NCI-H69 (cell line): ENCODE data around the gene KIAA0586.
"Not testable (repeated sequence)": the region's sequence is repeated elsewhere in the genome, so short reads cannot be mapped to it uniquely, and the experiment has no call there.

Experiments
- DNase-seq: peaks from one replicate; lab custom pipeline; 2025; lab: John Stamatoyannopoulos, UW

Gene KIAA0586

GRCh38 chr14:58547649-58548048 lies 120.1 kb downstream of the KIAA0586 start:
- peak; percentile 74 for DNase-seq

- peak; percentile 58 for DNase-seq
These were observed 121.7 kb downstream of the KIAA0586 start for GRCh38 chr14:58549105-58549757.

- no peak for DNase-seq
These were observed 126.4 kb downstream of the KIAA0586 start for GRCh38 chr14:58553959-58554358.

- DNase-seq, result no peak
These were observed 128.1 kb downstream of the KIAA0586 start for GRCh38 chr14:58555647-58556046.

DNA sequence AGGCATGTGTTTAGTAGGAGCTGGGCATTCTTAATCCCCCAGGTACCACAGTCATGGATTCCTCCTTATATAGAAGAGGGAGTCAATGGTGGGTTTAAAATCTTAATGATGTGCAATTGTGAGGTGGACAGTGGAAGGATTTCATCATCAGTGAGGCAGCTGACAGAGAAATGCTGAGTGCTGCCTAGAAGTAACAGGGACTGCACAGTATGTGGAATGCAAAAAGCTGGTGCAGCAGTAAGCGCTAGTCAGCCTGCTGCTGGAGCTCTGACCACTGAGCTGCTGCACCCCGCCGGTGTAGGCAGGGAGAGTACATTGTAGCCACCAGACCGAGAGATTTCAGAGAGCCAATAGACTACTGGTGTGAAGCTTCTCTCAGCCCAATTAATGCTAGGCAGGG lies 129.7 kb downstream of the KIAA0586 start:
- no peak for DNase-seq

- no peak for DNase-seq
These were observed 132.7 kb downstream of the KIAA0586 start for GRCh38 chr14:58560208-58560607.

DNA sequence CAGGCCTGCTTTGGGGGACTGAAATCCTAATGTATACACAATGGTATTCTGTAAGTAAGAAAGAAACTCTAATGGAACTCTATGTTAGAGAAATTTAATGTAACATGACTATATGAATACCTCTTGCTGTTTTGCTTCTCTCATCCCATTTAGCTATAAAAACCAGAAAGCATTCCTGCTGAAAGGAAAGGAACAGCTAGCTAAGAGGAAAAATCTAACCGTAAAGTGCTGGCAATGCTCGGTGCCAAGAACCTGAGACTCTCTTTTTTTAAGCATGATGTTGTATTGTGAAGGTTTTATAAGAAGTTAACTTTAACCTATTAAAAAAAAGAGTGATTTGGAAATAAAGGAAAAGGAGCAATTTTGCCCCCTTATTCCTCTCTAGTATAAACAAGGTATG lies 134.6 kb downstream of the KIAA0586 start:
- no peak for DNase-seq

GRCh38 chr14:58563978-58564377 lies 136.5 kb downstream of the KIAA0586 start:
- no peak for DNase-seq

DNA sequence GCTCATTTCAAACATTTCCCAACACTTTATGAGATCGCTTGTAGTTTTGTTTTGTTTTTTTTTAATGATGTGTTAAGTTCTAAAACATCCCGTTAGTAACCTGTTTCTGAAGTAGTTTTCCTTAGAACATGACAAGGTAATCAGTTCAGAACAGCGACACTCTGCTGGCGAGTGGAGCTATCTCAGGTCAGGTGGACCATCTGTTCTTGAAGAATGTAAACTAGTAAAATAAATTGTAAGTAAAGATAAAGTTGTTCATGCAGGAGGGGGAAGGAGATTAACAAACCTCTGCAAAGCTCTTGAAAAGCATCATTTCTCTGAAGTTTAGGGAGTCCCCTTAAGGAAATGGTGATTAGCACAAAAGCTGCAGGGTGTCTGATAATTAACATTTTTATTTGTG lies 138.3 kb downstream of the KIAA0586 start:
- DNase-seq, result no peak

- no peak for DNase-seq
These were observed 139.5 kb downstream of the KIAA0586 start for GRCh38 chr14:58566979-58567378.

- DNase-seq, result no peak
These were observed 140.8 kb downstream of the KIAA0586 start for GRCh38 chr14:58568322-58568721.

DNA sequence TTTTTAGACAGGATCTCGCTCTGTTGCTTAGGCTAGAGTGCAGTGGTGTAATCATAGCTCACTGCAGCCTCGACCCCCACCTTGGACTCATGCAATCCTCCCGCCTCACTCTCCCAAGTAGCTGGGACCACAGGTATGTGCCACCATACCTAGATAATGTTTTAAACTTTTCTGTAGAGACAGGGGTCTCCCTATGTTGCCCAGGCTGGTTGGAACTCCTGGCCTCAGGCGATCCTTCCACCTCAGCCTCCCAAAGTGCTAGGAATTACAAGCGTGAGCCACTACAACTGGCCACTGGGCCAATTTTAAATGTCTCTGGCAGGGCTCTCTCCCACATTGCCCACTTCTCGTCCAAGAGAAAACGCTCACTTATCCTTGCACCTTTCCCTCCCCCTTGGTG lies 143.7 kb downstream of the KIAA0586 start:
- DNase-seq, result no peak

GRCh38 chr14:58571769-58572472 lies 144.4 kb downstream of the KIAA0586 start:
- no peak for DNase-seq

DNA sequence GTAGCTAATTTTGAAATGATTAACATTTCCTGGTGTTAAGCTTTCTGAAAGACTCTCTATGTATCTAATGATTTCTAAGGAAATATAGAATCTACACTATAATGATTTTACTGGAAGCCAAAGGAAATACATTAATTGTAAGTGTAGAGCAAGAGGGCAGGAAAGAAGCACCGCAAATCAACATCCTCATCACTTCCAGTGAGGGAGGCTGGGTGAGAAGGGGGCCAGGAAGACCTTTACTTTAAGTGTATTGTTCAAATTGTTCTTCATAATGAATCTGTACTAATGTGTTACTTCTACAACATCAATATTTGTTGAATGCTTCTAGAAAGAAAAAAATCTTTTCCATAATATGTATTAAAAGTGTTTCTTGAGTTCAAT lies 144.9 kb downstream of the KIAA0586 start:
- DNase-seq, result no peak

DNA sequence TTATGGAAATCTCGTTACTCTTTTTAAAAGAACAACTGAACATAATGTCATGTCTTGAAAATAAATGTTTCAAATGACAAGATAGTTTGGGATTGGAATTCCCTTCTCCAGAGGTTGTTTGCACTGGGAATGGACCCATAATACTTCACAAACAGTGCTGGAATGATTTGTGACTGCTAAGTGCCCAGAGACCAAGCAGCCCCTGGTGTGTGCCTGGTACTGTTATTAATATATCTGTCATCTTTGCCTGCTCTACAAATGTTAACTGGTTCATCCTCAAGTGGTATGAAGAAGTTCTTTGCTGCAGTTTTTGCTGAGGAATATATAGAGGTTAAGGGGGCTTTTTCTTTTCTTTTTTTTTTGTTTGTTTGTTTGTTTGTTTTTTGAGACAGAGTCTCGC lies 145.3 kb downstream of the KIAA0586 start:
- no peak for DNase-seq

GRCh38 chr14:58574623-58575022 lies 147.1 kb downstream of the KIAA0586 start:
- peak; percentile 16 for DNase-seq

GRCh38 chr14:58575956-58576355 lies 148.4 kb downstream of the KIAA0586 start:
- no peak for DNase-seq

- not testable (repeated sequence) for DNase-seq
These were observed 152.5 kb downstream of the KIAA0586 start for GRCh38 chr14:58580035-58580434.

- not testable (repeated sequence) for DNase-seq
These were observed 153.9 kb downstream of the KIAA0586 start for GRCh38 chr14:58581389-58581788.

DNA sequence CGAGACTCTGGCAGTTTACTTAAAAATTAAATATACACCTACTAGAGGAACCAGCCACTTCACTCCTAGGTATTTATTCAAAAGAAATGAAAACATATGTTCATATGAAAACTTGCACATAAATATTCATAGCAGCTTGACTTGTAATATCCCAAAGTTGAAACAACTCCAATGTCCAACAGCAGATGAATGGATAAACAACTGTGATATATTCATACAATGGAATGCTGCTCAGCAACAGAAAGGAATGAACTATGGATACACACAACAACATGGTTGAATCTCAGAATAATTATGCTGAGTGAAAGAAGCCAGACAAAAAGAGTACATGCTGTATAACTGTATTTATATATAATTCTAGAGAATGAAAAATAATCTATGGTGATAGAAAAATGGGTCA lies 156.9 kb downstream of the KIAA0586 start:
- no peak for DNase-seq

DNA sequence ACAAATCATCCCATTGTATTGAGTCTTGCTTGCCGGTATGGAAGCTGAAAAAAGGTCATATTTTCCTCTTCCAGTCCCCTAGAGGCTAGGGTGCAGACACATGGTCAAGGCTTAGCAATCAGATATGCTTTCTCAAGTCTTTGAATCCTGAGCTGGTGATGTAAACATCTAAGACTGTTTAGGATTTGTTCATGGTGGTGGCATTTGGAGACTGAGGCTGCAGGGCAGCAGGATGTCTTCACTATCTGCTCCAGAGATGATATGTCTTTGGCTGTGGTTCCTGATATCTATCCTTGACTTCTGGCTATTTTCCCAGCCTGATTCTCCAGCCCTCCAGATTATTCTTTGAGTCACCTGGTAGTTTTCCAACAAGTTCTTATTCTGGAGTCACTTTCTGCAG lies 159.8 kb downstream of the KIAA0586 start:
- DNase-seq, result no peak

DNA sequence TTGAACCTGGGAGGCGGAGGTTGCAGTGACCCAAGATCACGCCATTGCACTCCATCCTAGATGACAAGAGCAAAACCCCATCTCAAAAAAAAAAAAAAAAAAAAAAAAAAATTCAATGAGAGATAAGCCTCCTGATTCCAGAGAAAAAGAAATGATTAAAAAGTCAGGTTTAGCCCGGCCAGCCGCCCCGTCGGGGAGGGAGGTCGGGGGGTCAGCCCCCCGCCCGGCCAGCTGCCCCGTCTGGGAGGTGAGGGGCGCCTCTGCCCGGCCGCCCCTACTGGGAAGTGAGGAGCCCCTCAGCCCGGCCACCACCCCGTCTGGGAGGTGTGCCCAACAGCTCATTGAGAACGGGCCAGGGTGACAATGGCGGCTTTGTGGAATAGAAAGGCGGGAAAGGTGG lies 160.8 kb downstream of the KIAA0586 start:
- not testable (repeated sequence) for DNase-seq

DNA sequence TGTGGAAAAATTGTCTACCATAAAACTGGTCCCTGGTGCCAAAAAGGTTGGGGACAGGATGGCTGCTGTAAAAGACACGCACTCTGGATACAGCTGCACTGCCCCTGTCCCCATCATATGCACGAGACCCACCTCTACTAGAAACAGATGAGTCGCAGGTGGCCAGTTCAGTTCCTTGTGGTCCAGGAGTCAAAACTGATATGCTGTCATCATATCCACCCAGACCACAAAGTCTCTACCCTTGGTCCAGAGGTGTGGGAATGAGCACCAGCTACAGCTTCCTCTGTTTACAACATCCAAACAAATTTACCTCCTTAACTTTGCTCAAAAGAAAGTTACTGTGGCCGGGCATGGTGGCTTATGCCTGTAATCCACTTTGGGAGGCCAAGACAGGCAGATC lies 166.5 kb downstream of the KIAA0586 start:
- no peak for DNase-seq

GRCh38 chr14:58597041-58597440 lies 169.5 kb downstream of the KIAA0586 start:
- no peak for DNase-seq
